ENCODE data around the gene HOXD13.

The HOXD13 gene

DNA sequence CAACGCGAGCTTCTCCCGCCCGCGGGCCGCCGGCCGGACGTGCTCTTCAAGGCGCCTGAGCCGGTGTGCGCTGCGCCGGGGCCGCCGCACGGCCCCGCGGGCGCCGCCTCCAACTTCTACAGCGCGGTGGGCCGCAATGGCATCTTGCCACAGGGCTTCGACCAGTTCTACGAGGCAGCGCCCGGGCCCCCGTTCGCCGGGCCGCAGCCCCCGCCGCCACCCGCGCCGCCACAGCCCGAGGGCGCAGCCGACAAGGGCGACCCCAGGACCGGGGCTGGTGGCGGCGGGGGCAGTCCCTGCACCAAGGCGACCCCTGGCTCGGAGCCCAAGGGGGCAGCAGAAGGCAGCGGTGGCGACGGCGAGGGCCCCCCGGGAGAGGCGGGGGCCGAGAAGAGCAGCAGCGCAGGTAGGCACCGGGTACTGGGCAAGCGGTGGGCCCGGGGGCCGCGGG, 15.2 kb downstream of the HOXD13 start:
- DNase-seq: no peak

DNA sequence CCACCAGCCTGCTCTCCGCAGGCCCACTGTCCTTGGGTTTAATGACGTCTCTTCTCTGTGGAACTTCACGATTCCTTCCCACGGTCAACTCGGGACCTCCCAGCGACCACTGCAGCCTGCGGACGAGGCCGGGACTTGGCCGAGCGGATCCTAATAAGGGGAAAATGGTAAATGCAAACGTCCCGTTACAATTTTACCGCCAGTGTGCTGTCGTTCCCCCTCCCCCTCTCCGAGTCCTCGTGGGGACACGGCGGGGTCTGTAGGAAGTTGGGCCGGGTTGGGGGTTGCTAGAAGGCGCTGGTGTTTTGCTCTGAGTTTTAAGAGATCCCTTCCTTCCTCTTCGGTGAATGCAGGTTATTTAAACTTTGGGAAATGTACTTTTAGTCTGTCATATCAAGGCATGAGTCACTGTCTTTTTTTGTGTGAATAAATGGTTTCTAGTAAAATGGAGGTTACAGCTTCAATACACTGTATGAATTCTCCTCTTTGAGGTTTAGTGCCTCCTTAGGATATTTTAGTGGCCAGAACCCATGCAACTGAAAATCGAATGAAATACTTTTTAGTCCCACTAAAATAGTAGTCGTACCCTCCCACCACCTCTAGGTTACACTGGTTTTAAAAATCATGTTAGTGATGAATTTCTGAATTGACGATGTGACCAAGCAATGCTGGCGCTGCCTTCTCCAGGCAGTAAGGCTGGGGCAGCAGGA, 16.8 kb downstream of the HOXD13 start:
- DNase-seq: no peak

DNA sequence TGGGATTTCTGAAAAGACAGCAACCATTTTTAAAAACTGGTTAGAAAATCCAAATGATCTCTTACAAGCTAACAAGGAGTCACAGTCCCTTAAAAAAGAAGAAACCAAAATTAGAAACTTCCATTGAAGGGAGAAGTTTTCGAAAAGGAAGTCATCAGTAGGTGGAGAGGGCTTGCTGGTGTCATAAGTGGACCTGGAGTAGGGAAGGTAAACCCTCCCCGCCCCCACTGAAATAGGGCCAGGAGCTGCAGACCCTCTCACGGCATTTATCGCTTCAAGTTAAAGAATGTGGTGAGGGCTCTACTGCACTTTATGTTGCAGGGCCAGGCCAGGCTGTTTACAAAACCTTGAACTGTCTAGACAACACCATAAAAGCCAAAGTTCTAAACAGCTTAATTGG, 17.4 kb downstream of the HOXD13 start:
- no peak for DNase-seq

DNA sequence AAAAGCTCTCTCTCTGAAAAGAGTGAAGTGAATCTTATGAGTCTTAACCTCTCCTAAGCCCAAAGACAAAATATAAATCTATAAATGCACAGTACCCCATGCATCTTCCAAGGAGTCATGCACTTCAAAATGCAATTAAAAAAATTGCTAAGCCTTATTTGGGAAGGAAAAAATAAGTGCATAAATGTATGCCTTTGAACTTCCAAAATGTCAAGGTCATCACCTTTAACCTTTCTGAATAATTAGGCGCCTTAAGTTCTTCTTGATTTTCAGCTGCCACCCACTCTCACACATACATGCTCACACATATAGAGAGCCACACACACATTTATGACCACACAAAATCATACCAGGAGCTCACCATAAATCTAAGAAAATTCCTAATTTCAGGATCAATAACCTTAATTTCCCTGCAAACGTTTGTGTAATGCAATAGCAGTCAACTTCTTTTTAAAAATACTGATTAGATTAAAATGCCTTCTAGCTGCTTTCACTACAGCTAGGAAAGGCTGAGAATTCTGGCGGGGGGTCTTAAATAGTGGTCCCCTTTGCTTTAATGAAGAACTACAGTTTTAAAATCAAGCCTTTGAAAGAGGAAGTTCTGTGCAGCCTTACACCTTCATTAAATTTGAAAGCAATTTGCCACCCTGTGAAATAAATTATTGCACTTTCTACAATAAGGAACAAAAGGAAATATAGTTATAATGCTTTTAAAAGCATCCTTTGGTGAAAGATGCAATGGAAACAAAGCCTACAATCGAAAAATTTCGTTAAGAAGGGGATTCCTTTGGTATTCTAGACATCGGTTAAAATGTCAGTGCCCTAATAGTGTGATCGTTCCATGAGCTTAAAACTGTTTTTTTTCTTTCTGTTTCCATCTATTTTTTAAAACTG, 18.1 kb downstream of the HOXD13 start:
- no peak for DNase-seq

DNA sequence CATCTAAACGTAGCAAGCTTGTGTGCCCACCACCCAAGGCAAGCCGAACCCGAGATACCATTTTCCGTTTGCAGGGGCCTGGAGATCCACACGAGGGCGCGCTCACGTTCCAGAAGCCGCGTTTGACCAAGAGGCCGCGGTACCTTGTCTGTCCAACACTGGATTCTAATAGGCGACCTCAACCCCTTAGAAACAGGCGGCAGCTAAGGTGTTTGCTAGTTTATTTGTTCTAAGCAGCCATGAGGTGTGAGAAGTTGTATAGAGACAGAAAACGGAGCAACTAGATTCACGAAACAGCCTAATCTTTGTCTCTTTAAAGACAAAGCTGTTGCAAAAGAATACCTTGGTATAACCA, 18.8 kb downstream of the HOXD13 start:
- DNase-seq: no peak

DNA sequence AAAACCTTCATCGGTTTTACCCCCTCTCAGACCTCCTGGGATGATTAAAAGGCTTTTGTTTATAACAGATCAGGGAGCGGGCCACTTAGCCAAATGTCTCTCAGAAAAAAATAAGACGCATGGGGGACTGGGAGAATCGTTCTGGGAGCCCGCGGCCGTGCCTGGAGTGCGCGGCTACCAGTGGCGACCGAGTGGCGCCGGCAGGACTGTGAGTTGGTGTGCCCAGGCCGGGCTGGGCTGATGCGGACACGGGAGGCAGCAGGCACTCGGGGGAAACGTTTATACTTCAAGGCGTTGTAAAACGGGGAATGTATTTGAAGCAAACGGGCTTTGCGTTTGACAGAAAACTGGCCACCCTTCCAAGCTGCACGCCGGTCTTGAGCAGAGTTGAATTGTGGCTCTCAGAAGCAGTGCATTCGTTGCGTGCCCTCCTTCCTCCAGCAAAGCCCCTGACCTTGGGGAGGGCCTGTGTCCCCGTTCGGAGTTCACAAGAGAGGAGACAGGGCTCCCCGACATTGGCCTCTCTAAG, 19.4 kb downstream of the HOXD13 start:
- DNase-seq: no peak

DNA sequence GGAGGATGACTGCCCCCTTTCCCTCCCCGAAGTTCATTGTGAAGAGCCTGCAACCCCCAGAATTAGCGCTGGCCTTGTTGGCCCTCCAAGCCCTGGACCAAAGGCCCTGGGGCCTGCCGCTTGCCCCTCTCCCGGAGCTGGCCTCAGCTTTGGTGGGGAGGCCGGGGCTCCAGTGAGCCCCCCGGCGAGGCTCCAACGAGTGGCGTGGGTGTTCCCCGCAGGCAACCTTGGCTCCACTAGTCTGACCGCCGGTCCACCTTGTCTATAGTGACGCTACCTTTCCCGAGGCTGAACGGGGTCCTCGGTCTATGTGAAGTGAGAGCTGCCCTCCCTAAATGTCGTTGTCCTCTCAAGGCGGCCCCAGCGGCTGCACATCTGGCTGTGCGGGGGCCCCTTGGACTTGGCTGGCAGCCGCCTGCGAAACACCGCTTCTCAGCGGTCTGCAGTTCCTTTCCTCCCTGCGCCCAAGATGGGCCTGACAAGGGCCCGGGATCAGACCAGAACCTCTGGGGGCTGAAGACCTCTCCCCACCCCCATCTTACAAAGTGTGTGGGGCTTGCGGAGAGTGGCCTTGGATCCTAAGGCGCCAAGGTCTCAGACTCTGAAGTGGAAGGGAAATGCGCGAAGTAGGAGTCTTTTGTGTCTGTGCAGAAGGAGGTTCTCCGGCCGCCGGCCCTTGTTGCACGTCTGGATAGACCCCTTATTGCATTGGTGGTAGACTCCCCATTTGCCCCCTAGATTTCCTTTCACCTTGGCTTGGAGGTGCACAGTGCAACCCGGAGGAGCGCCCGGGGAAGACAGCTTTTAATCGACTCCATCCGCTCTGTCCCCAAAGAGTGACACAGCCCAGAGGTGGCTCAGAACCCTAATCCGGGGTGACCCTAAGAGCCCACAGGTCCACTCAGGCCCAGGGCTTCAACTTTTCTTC, 20.1 kb downstream of the HOXD13 start:
- DNase-seq: no peak

DNA sequence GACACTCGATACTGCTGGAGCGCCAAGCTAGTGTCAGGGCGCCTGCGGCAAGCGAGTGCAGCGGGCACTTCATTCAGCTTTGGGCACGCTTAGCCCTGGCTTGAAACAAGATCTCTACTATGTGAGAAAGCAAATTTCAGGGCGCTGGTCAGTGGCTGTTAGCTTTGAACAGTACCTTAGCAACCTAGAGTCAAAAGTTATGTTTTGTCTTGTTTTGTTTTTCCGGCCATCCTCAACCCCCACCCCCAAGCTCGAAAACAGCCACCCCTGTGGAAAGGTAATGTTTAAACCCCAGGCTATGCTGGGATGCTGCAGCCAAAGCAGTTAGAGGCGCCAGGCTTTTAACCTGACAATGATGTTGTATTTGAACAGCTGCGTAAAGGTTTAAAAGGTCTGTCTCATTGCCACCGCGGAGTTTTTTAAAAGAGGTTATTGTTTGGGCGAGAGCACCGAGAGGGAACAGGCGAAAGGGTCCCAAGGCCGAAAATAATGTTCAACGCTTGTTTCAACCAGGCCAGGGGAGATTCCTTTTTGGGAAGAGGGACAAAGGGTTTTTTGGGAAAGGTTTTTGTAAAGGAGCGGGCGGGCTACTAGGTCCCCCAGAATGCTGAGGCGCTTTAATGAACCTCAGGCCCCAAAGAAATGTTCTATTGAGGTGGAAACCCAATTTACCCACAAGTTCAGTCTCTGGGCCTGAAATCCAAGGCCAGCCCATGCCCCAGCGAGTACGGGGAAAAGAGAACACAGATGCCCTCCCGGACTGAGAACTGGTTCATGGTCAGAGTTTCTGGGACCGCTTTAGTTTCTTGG, 21.8 kb downstream of the HOXD13 start:
- DNase-seq: no peak

DNA sequence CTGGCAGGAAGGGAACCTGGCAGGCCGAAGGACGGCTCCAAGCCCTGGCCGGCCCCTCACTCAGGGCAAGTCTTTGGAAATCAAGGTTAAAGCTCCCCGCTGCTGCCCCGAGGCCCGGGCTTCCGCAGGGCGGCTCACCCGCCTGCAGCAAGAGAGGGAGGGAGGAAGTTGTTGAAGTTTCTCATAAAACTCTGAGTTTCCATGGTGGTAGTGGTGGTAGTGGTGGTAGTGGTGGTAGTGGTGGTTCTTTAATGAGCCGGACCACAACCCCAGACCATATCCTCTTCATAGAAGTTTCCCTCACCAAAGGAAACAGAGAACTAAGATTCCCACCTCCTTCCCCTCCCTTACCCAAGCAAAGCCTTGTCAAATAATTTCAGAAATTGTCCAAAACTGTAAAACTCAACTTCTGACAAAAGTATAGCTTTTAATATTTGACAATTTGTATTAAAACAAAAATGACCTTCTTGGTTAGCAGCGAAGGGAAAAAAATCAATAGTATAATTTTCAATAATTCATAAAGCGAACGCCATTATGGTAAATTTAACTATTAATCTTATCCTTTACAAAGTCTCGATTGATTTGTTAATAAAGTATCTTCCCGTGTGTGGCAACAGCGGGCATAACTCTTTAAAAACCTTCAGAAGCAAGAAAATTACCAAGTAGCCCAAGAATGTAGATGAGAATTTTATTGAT, 22.6 kb downstream of the HOXD13 start:
- DNase-seq: no peak

DNA sequence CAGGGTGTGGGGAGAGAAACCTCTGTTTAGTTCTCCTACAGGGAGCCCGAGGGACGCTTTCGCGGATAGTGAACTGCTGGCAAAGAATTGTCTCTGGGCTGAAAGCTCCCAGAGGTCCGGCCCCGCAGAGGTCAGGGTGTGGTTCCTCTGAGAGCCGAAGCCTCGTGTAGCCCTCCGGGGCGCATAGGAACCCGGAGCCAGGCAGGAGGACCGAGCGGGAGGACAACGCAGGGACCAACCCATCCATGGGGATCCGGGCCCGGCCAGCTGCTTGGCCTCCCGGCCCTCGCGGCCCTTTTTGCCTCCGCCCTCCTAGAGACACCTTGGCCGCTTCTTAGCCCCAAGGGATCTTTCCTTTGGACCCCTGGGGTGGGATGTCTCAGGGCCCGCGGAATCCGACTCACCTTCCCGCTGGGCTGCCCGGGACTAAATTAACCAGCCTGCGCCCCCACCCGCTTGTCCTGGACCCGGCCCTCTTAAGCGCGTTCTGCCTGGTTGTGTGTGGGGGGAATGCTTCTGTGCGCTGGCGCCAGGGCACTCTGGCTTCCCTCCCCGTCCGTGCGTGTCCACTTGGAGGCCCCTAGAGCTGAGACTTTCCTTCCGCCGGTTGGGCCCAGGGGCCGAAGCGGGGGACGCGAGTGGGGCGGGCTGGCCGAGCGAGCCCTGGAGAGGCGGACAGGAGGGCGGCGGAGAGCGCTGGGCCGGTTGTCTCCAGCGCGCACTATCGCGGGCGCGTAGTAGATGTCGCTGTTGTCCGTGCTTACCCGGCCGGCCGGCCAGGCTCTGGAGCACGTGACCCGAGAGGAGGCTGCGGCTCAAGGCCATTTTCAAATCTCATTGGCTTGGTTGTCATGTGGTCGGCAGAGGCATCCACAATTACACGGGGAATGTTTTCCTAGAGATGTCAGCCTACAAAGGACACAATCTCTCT, 23.6 kb downstream of the HOXD13 start, which contains the start of gene HOXD10:
Gene HOXD10 (plus strand): TSS at position 896 of the 931 bp plus-strand sequence. CDS start 56 bp downstream, outside the sequence.
- no peak for DNase-seq

DNA sequence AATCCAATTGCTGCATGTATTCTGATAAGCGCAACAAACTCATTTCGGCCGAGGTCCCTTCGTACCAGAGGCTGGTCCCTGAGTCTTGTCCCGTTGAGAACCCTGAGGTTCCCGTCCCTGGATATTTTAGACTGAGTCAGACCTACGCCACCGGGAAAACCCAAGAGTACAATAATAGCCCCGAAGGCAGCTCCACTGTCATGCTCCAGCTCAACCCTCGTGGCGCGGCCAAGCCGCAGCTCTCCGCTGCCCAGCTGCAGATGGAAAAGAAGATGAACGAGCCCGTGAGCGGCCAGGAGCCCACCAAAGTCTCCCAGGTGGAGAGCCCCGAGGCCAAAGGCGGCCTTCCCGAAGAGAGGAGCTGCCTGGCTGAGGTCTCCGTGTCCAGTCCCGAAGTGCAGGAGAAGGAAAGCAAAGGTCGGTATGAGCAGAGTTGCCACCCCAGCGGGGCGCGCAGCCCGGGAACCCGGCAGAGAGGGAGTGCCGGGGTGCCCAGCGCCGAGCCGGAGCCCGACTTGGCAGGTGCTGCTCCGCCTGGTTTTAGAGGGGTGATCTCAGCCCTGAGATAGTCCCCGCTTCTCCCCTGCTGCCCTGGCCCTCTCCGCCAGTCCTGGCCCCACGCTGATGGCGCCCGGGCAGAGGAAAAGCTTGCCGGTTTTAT, 24.8 kb downstream of the HOXD13 start:
- DNase-seq: no peak

DNA sequence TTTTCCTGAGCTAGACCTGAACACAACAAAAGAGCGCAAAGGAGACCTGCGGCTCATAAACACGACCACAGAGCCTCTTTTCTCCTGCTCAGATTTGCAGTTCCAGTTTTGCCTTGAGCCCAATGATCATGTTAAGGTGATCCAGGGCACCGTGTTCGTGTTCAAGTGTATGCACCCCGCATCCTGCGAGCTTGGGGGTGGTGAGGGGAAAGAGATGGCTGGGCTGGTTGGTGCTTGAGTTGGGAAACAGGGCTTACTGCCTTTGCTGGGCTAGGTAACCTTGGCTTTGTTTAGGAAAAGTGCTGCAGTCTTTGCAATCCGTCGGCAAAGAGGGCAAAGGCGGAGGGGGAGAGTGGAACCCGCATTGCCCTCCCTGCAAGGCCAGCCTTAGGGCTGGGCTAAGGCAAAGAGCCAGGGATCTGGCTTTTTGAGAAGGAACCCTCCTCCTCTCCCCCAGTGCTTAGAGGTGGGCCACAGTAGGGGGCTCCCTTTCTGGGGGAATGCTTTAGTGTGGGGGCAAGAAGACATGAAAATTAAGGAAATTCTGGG, 25.4 kb downstream of the HOXD13 start:
- DNase-seq: no peak

DNA sequence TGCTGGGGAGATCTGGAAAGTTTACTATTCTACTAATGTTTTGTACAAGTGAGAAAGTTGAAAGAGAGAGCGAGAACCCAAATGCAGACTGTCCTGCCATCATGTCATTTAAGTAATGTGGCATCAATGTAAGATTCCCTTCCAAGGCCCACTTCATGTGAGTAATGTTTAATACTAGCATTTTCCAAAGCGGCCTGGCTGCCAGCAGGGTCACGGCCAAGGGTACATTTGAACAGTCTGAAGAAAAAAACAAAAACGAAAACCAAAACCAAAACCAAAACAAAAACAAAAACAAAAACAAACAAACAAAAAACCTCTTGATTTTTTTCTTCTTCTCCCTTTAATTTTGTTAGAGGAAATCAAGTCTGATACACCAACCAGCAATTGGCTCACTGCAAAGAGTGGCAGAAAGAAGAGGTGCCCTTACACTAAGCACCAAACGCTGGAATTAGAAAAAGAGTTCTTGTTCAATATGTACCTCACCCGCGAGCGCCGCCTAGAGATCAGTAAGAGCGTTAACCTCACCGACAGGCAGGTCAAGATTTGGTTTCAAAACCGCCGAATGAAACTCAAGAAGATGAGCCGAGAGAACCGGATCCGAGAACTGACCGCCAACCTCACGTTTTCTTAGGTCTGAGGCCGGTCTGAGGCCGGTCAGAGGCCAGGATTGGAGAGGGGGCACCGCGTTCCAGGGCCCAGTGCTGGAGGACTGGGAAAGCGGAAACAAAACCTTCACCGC, 26.2 kb downstream of the HOXD13 start:
- DNase-seq: no peak

DNA sequence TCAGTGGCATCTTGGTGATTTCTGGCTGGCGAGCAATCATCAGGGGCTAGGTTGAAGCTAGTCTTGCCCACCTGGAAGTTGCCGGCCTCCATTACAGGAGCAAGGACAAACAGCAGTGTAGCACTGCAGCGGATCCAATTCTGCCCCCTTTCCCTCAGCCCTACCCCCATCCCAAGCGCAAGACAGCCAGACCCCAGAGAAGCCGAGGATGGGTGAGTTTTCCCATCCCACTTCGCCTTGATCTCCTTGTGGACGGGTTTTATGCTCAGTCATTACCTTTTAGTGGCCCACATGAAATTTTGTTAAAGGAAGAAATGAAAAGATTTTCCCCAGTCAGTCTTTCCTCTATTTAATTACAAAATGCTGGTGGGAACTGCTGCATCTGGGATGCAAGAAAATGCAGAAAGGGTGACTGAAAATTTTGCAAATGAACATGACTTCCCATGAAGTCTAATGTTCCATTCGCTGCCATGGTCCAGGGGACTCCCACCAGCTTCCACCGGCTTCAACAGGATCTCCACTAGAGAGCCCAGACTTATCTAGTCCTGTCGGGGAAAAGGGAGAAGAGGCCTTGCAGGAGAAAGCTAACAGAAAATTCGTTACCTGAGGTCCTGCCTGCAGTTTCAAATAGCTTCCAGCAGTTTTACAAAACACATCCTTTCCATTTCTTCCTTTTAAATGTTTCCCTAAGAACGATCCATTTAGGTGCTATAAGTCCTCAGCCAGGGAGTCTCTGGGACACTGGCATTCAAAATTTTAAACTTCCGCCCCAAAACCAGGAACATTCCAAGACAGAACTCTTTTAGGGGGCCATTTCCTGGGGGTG, 28.1 kb downstream of the HOXD13 start:
- no peak for DNase-seq

DNA sequence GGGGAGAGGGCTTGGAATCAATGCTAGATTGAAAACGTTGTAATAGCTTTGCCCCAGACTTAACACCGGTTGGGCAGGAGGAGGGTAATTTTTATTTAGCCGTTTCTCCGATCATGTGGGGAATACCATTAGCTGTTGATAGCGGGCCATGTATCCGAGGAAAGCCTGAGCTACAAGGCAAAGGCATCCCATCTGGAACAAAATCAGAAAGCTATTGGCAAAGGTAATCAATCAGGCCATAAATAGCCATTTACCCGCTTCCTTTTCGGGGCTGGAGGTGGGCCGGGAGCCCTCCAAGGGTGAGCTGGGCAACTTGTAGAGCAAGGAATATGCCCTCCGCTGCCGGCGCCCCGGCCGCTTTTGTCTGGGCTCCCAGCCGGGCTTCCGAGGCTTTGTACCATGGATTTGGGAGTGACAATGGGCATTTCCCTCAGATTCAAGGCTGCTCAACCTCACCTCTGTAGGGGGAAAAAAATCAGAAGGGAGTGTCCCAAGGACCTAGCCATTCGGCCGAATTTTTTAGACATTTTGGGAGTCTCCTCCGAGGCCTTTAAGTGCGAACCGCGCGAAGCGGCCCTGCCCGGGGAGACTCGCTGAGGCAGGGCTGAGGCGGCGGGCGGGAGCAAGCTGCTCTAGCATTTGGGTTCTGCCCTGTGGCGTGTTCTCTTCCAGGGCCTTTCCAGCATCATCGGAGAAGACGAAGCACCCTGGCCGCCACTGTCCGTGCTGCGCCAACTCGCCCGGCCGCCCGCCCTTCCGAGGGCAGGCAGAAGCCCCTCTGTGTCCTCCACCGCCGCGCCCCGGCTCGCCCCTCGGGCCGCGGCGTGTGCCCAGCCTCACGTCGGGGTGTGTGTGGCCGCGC, 28.9 kb downstream of the HOXD13 start:
- DNase-seq: no peak

DNA sequence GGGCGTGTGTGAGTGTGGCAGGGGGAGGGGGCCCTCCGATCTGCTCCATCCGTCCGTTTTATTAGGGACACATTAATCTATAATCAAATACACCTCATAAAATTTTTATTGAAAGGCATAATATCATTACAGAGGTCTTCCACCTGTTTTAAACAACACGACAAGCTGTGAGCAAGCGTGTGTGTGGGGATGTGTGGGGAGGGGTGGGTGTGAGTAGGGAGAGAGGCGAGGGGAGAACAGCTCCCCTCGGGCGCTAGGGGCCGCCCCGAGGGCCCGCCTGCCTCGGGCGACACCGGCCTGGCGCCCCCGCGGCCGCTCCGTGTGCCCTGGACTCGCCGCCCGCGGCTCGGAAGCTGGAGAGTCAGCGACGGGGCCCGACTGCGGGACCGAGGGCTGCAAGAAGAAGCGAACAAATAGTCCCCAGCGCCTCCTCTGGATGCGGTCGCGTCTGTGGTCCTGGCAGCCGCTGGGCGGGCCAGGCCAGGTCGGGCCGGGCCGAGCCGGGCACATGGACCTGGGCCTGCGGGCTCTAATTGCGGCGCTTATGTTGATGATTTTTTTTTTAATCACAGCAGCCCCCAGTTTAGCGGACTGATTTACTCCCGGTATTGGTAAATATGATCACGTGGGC, 29.6 kb downstream of the HOXD13 start:
- peak; percentile 21 for DNase-seq
